Measurements from ENCODE around the gene PITRM1. TPM values are rescaled to one million over a fixed set of nuclear protein-coding genes. Genes with fewer than 3 reads are reported as not detected.

PITRM1 gene
- total and polyA plus RNA-seq, 2 experiments from 2014 or later: 59.3 to 65.0 TPM

DNA sequence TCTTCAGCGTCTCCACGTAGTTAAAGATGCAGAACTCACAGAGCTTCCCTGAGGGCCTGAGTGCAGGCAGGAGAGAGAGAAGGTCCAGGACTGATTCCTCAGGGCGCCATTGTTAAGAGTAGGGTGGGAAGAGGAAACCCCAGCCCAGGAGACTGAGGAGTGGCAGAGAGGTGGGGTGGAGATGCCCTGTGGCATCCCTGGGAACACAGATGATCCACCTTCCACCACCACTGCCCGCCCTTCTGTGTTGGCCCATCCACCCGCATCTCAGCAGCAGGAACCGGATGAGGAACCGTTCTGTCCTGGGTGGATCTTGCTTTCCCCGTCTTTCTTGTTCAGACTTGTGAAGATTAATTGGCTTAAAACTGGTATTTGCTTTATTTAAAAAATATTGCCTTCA lies 56.9 kb downstream of the PITRM1 start:
- Histone ChIP-seq H3K36me3 (peaks cover 76% of the 10 kb centered on the region), H3K27ac (peak overlapping the region; percentile 88), H3K4me1 (ENCODE audit: low read depth) (peaks cover 30% of the 10 kb centered on the region), H3K27me3 (no peaks in the 10 kb centered on the region), H3K9me3 (ENCODE audit: low read depth) (no peaks in the 10 kb centered on the region), H3K4me3 (no peak overlapping the region)
- TF ChIP-seq, protein P1, sequence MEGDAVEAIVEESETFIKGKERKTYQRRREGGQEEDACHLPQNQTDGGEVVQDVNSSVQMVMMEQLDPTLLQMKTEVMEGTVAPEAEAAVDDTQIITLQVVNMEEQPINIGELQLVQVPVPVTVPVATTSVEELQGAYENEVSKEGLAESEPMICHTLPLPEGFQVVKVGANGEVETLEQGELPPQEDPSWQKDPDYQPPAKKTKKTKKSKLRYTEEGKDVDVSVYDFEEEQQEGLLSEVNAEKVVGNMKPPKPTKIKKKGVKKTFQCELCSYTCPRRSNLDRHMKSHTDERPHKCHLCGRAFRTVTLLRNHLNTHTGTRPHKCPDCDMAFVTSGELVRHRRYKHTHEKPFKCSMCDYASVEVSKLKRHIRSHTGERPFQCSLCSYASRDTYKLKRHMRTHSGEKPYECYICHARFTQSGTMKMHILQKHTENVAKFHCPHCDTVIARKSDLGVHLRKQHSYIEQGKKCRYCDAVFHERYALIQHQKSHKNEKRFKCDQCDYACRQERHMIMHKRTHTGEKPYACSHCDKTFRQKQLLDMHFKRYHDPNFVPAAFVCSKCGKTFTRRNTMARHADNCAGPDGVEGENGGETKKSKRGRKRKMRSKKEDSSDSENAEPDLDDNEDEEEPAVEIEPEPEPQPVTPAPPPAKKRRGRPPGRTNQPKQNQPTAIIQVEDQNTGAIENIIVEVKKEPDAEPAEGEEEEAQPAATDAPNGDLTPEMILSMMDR (IDR thresholded peaks at IDR 0.05; ENCODE audit: low read depth, low read length): no peak
- DNase-seq (ENCODE audit: low read depth in 1 of 2, low spot score in 1 of 2): no peak

DNA sequence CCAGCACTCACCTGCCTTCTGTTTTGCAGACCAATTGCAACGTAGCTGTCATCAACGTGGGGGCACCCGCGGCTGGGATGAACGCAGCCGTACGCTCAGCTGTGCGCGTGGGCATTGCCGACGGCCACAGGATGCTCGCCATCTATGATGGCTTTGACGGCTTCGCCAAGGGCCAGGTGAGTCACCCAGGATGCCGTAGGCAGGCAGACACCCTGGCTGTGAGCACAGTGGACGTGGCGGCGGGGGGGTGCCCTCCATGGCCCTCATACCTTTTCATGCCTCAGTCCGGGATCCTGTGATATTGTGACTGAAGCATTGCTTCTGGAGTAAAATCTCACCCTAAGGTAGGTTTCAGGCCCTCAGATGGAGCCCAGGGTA lies 59.2 kb downstream of the PITRM1 start:
- no peaks in the 10 kb centered on the region for H3K27me3 ChIP-seq
- no peak overlapping the region for H3K4me3 ChIP-seq
- H3K27ac ChIP-seq: peak overlapping the region; percentile 48
- TF ChIP-seq, protein P1 (IDR thresholded peaks at IDR 0.05; ENCODE audit: low read depth, low read length): no peak
- peaks cover 33% of the 10 kb centered on the region for H3K4me1 ChIP-seq (ENCODE audit: low read depth)
- H3K36me3 ChIP-seq: peaks cover 75% of the 10 kb centered on the region
- no peak for DNase-seq (ENCODE audit: low read depth in 1 of 2, low spot score in 1 of 2)
- H3K9me3 ChIP-seq (ENCODE audit: low read depth): no peaks in the 10 kb centered on the region

DNA sequence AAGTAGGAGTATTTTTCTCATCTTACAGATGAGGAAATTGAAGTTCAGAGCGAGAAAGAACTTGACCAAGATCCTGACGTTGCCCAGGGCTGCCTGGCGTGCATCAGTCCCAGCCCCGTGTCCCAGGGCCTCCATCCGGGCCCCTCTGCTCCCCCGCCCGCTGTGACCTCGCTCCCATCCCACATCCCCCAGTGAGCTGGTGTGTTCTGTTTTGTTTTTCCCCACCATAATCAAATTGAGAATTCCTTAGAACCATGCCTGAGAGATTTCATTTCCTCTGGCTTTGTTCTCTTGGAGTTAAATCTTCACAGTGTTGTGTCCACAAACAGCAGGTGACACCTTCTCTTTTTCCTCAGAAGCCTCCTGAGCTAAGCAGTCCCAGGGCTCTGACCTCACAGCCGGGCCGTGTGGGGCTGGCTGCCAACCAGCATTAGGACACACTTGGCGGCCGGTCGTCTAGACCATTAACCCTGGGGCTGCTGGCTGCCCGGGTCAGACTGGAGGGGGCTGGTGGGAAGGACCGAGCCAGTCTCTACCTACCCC lies 60.9 kb downstream of the PITRM1 start:
- H3K4me3 ChIP-seq: no peak overlapping the region
- no peaks in the 10 kb centered on the region for H3K9me3 ChIP-seq (ENCODE audit: low read depth)
- H3K27ac ChIP-seq: peak overlapping the region; percentile 84
- no peaks in the 10 kb centered on the region for H3K27me3 ChIP-seq
- TF ChIP-seq, protein P1 (IDR thresholded peaks at IDR 0.05; ENCODE audit: low read depth, low read length): no peak
- DNase-seq (ENCODE audit: low read depth in 1 of 2, low spot score in 1 of 2): peak; percentile 27 to 35
- peaks cover 28% of the 10 kb centered on the region for H3K4me1 ChIP-seq (ENCODE audit: low read depth)
- H3K36me3 ChIP-seq: peaks cover 75% of the 10 kb centered on the region

DNA sequence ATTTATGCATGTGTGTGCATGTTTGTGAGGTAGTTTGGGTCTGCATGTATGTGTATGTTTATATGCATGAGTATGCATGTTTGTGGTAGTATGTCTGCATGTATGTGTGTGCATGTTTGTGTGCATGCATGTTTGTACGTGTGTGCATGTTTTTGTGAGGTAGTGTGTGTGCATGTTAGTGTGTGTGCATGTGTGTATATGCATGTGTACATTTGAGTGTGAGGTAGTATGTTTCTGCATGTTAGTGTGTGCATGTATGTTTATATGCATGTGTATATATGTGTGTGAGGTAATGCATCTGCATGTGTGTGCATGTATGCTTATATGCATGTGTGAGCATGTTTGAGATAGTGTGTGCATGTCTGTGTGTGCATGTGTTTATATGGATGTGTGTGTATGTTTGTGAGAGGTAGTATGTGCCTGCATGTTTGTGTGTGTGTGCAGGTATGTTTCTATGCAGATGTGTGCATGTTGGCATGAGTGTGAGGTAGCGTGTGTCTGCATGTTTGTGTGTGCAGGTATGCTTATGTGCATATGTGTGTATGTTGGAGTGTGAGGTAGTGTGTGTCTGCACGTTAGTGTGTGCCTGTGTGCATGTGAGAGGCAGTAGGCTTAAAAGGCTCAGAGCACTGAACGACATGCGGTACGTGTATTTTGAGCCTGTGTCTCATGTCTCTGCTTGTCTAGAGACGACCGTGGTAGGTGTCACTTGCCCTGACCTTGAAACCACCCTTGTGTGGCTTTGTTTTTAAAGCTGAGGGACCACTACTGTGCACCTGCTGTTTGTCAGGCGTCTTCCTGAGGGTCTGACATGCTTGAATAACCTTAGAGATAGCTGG lies 61.6 kb downstream of the PITRM1 start:
- Histone ChIP-seq H3K9me3 (ENCODE audit: low read depth) (no peaks in the 10 kb centered on the region), H3K27ac (peak overlapping the region; percentile 84), H3K27me3 (no peaks in the 10 kb centered on the region), H3K4me3 (no peak overlapping the region), H3K36me3 (peaks cover 68% of the 10 kb centered on the region), H3K4me1 (ENCODE audit: low read depth) (peaks cover 22% of the 10 kb centered on the region)
- TF ChIP-seq, protein P1 (IDR thresholded peaks at IDR 0.05; ENCODE audit: low read depth, low read length): no peak
- peak in 1 of 2 donors; percentile 44 for DNase-seq (ENCODE audit: low read depth in 1 of 2, low spot score in 1 of 2)

DNA sequence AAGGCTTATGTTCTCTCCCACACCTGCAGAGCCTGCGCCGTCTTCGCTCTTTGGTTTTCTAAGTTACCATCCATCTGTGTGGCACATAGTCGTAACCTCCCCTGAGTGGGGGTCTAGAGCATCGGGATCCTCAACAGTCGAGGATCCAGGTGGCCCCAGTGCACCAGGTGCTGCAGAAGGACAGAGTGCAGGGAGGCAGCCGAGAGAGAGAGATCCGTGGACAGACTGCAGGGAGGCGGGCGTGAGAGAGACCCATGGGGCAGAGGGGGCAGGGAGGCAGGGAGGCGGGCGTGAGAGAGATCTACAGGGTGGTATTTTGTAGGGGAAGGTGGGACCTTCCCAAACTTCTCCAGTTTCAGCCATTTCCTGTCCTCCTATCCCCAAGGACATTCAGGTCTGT lies 62.9 kb downstream of the PITRM1 start:
- TF ChIP-seq, protein P1 (IDR thresholded peaks at IDR 0.05; ENCODE audit: low read depth, low read length): no peak
- no peak for DNase-seq (ENCODE audit: low read depth in 1 of 2, low spot score in 1 of 2)
- Histone ChIP-seq H3K36me3 (peaks cover 69% of the 10 kb centered on the region), H3K27me3 (no peaks in the 10 kb centered on the region), H3K4me1 (ENCODE audit: low read depth) (peaks cover 19% of the 10 kb centered on the region), H3K4me3 (no peak overlapping the region), H3K27ac (peak overlapping the region; percentile 71), H3K9me3 (ENCODE audit: low read depth) (no peaks in the 10 kb centered on the region)
